ENCODE measurements around the gene TPTE2.
"Not testable (repeated sequence)": the region's sequence is repeated elsewhere in the genome, so short reads cannot be mapped to it uniquely, and the experiment has no call there.

The TPTE2 gene

GRCh38 chr13:19561127-19561582, at the start of gene TPTE2:
TSS of gene TPTE2 (minus strand) at chr13:19561532. CDS start at chr13:19503234, 58,298 bp downstream.
- DNase-seq: not testable (repeated sequence)

DNA sequence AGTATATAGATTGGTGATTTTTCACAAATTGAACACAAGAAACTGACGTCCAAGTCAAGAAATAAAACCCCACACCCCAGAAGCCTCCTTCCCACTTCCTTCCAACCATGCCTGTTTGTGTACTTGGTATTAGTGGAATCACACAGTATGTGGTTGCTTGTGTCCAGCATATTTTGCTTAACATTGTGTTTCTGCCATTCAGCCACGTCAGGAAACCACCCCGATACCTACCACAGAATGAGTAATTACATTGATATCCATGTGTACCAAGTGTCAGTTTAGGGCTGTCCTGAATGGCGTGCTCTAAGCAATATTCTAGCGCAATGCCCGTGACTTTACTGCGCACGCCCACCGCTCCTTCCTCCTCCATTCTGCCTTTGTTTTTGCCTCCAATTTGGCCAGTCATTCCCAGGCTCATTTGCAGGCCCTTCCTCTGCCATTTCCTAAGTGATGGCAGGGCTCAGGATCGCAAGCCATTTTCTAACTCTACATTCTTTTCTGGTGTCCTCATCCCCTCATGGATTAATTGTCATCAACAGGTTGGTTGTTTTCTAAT, 46.3 kb upstream of the TPTE2 start:
- DNase-seq: no peak

DNA sequence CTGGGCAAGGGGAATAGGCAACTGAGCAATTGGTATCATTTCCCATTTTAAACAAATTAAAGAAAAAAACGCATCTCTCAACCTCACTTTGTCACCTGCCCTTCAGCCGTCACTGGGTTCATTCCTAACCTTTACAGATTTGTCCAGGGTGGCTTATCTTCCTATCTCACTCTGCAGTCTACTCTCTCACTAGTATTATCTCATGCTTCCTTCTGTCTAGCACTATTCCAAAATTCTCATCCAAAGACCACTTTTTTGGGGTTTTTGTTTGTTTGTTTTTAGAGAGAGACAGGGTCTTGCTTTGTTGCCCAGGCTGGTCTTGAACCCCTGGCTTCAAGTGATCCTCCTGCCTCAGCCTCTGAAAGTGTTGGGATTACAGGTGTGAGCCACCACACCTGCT, 45.4 kb upstream of the TPTE2 start:
- no peak for DNase-seq

GRCh38 chr13:19606152-19606551, 44.8 kb upstream of the TPTE2 start:
- DNase-seq: no peak

- no peak for DNase-seq
These were observed 44.0 kb upstream of the TPTE2 start for GRCh38 chr13:19605161-19605955.

DNA sequence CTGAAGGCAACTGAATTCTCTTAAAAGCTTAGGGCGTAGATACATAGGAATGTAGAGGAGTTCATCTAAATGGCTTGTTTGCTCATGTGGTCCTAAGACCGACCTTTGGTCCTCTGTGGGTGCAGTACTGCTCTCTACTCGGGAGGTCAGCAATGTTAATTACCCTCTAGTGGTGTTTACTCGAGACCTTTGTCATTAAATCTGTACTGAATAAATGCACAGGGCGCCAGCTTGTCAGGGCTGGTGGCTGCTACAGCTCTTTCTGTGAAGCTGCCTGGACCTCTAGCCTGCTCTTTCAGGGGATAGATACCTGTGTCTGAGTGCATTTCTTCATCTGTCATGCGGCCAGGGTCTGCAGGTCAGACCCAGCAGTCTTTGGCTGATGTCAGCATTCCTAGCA, 43.0 kb upstream of the TPTE2 start:
- DNase-seq: no peak

- DNase-seq: no peak
These were observed 40.7 kb upstream of the TPTE2 start for GRCh38 chr13:19601749-19602725.

GRCh38 chr13:19597523-19597922, 36.2 kb upstream of the TPTE2 start:
- no peak for DNase-seq

GRCh38 chr13:19596960-19597361, 35.6 kb upstream of the TPTE2 start:
- no peak for DNase-seq

GRCh38 chr13:19596086-19596485, 34.8 kb upstream of the TPTE2 start:
- DNase-seq: no peak

DNA sequence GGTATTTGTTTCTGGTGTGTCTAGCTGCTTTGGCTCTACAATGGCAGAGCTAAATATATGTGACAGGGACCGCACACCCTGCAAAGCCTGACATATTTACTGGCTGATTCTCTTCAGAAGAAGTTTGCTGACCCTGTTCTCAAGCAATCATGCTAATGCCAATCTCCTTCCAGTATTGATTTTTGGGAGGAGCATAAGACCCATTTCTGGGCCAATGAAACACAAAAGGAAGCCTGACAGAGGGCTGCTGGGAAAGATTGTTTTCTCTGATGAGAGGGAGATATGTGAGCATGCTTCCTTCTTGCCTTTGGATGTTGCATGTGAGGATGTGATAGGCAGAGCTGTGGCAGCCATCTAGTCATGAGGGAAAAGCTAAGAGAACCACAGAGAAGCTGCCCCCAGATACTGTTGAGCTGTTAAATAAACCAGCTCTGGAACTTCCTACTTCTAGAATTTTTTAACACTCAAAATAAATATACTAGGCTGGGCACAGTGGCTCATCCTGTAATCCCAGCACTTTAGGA, 31.4 kb upstream of the TPTE2 start:
- DNase-seq: no peak

DNA sequence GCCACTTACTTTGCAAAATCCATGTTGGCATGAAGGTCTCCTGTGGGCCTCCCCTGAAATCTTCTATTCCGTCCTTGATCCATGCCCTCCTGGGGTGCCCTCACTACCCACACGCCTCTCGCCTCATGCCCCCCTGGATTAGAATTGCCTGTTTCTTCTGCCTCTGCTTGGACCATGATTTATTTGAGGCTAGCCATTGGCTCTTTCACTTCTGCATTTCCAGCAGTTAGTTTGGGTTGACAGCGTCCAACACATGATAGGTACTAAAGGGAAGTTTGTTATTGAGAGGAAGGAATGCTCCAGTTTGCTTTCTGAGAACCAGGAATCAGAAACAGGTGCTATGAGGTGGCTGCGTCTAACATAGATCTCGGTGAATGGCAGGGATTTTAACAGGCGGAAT, 30.5 kb upstream of the TPTE2 start:
- DNase-seq: no peak

DNA sequence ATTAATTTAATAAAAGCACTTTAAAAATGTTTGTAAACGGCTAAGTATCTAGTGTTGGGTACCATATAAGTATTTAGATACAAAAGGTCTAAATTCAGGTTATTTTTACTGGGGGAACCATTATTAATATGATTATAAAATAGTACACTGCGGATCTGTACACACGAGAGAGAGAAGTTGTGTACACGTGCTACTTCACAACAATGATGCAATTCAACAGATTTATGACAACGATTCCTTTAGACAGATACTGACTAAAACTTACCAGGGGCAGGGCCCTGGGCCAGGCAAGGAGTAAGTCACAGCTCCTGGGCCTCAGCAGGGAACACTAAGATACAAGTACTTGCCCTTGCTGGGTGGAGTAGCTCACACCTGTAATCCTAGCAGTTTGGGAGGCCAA, 29.1 kb upstream of the TPTE2 start:
- no peak for DNase-seq

- no peak for DNase-seq
These were observed 28.0 kb upstream of the TPTE2 start for GRCh38 chr13:19589312-19589711.

DNA sequence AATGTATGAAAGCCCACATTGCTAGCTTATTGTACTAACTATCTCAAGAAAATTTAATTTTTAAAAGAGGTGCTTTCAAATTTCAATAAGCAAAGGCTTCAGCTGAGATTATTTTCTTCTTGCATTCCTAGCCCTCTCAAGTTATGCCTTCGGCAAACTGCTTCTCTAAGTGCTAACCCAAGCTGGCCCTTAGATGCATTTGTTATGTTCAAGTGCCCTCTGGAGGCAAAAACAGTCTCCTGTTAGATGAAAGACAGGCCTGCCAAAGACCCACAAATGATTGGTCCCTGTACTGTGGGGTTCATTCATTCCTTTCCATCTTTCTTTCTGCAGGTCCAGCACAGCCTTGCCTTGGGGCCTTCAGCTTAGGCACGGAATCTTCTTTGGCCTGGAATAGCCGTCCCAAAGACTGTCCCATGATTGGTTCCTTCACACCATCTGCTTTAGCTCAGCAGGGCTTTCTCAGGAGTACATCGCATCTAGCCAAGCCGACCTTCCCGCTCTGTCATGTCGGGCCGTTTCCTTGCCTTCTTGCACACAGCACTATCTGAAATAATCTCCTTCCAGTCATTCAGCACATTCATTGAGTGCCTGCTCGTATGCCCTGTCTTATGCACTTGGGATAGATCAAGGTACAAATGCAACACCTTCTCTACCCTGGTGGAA, 26.4 kb upstream of the TPTE2 start:
- no peak for DNase-seq

GRCh38 chr13:19586904-19587634, 25.7 kb upstream of the TPTE2 start:
- DNase-seq: no peak

DNA sequence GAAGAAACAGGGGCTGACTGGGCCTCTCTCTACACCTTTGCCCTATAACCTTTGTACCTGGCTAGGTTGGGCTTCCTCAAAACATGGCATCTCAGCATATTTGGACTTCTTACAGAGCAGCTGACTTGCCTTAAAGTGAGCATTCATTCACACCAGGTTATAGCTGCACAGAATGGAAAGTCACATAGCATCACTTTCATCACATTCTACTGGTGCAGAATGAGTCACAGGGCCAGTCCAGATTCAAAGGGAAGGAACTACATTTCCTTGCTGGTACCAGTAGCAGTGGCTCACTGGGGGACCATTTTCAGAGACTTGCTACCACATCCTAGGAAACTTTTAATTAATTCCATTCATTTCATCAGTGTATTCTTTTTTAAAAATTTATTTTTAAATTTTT, 20.3 kb upstream of the TPTE2 start:
- DNase-seq: no peak

GRCh38 chr13:19575230-19575629, 13.9 kb upstream of the TPTE2 start:
- DNase-seq: no peak

DNA sequence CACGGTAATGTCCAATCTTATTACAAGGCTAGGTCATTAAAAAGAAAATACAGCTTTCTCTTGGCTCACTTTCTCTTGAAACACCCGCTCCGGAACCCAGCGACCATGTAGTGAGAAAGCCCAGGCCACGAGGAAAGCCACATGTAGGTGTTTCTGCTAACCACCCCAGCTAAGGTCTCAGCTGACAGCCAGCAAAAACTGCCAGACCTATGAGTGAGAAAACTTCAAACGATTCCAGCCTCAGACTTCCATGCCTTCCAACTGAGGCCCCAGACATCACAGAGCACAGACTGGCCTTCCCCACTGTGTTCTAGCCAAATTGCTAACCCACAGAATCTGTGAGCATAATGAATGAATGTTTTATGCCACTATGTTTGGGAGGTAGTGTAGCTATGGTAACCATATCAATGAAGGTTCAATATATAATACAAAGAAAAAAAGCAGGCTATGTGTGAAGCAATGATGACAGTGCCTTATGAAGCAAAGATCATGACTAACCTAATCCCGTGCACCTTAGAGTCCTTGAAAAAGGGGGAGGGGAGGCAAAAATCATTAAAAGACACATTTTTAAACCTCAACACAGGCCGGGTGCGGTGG, 11.9 kb upstream of the TPTE2 start:
- DNase-seq: no peak

- no peak for DNase-seq
These were observed 10.9 kb upstream of the TPTE2 start for GRCh38 chr13:19572280-19572679.

DNA sequence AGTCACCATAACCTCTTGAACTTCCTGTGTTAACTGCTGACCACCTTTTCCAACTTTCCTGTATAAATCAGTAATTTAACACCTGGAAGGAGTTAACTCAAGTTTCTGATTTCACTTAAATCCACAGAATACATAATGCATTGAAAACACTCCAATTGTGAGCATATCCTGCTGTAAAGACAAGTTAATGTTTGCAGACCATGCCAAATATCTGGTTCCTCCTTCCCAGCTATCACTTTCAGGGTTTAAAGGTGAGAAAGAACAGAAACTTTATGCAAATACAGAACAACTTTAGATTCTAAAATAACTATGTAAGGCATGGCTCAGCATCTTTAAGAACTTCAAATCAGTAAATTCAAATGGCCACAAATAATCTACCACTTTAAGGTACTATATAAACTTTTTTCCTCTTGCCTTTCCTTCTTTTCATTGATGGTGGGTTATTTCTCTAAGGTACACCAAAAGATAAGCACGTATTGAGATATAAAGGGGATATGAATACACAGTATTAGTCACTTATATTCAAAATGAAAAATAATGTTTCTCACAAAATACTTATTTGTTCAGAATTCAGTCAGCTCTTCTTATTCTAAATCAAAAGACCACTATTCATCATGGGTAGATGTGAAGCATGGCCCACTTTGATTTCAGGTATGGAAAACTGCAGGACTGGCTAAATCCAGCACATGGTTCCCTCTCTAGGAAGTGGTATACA, 6.6 kb upstream of the TPTE2 start:
- no peak for DNase-seq

Data from cerebellar nuclear complex (tissue), 1 donor.